ENCODE data around the gene CYB5A. TPM values are rescaled to one million over a fixed set of nuclear protein-coding genes. Genes with fewer than 3 reads are reported as not detected.
"Not testable (repeated sequence)": the region's sequence is repeated elsewhere in the genome, so short reads cannot be mapped to it uniquely, and the experiment has no call there.

Gene CYB5A, protein sequence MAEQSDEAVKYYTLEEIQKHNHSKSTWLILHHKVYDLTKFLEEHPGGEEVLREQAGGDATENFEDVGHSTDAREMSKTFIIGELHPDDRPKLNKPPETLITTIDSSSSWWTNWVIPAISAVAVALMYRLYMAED
- total RNA-seq (2014; rRNA removed; shearing (Covaris generic)): 24.2 and 37.6 TPM in 2 replicates
- polyA plus RNA-seq (2015; cell fraction: cytosol; rRNA removed): 20.8 and 24.9 TPM in 2 replicates
- polyA plus RNA-seq (2015; cell fraction: nucleus; rRNA removed): 7.6 and 10.2 TPM in 2 replicates

- peak; percentile 81 for DNase-seq (ENCODE audit: low read depth)
Measured at GRCh38 chr18:74291771-74292540, at the start of gene CYB5A. CYB5A (minus strand) TSS chr18:74291963; CDS start chr18:74291875, 88 bp downstream.

DNA sequence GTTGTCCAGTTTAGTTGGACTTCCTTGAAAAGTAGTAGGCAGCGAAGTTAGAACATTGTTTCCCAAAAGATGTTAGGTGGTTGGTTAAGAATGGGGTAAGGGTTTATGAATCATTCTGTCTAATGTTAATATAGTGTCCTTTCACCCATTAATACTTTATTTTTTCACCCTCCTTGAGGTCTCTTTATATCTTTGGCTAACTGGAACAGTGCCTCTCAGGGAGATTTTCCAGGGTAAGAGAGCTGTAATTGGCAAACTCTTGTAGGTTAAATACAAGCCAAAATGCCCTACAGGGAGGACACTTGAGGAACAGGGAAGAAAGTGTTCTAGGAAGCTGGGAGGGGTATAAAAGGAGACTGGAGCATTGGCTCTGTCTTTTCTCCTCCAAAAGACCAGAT, 46.1 kb upstream of the CYB5A start:
- no peak for DNase-seq (ENCODE audit: low read depth)

DNA sequence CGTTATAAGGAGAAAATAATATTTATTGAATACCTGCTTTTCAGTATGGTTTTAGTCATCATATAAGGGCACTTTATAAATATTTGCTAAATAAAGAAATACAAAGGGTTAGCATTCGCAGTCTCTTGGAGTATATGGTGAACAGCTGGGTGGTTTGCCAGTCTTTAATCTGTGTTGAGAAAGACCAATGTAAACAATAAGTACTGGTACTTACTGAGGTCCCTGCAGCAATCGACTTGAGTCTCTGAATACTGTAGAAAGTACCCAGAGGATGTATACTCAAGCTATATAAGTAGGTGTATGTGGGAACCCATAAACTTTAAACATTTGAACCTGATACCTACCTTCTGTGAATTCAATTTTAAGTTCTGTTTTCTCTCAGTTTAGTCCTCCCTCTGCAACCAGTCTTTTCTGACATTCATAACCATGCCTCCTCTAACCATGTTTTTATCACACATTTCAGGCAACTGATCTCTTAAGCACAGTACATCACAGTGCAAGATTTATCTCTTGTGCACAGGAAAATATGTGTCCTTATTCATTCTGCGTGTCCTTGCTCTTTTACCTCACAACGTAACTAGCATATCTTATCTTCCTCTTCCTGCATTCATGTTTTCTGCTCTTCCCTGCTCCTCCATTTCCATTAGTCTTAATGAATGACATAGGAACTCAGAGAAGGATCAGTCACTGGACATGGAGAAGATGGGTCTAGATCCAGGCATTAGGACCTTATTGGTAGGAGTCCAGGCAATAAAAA, 45.6 kb upstream of the CYB5A start:
- no peak for DNase-seq (ENCODE audit: low read depth)

DNA sequence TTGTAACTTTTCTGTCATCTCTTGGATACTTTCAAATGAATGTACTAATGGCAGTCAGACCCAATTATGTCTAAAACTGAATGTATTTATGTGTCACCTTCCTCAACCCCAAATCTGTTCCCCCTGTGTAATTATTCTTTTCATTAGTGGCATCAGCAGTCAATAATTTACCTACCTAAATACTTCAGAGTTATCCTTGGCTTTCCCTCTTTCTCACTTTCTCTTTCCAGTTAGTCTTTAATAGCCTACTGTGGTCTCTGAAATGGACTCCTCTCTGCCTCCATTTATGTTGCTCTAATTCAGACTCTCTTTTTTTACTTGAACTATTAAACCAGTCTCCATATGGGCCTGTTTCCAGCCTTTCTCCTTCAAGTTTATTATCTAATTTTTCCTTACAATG, 44.9 kb upstream of the CYB5A start:
- DNase-seq (ENCODE audit: low read depth): no peak

- DNase-seq (ENCODE audit: low read depth): no peak
Measured at GRCh38 chr18:74334242-74334893, 42.6 kb upstream of the CYB5A start.

DNA sequence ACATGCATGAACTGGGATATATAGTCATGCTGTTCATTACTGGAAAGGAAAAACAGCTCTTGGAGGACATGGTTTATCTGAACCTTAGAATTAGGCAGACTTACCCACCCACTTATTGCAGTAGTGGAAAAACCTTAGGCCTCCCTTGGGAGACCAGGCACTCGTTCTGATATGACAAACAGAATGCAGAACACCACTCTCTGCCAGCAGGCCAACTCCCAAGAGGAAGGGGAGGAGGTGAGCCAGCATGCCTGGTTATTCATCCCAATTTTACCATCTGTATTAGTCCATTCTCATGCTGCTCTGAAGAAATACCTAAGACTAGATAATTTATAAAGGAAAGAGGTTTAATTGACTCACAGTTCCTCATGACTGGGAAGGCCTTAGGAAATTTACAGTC, 41.3 kb upstream of the CYB5A start:
- no peak for DNase-seq (ENCODE audit: low read depth)

GRCh38 chr18:74331404-74331803, 39.6 kb upstream of the CYB5A start:
- peak; percentile 64 for DNase-seq (ENCODE audit: low read depth)

- no peak for DNase-seq (ENCODE audit: low read depth)
Measured at GRCh38 chr18:74329688-74330205, 38.0 kb upstream of the CYB5A start.

DNA sequence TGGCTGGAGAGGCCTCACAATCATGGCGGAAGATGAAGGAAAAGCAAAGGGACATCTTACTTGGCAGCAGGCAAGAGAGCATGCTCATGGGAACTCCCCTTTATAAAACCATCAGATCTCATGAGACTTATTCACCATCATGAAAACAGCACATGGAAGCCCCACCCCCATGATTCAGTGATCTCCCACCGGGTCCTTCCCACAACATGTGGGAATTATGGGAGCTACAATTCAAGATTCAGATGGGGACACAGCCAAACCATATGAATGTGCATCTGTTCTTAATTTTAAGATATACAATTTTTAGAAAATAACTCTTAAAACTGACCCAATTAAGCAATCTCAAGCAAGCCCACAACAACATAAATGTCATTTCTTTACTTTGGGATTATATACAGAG, 36.4 kb upstream of the CYB5A start:
- DNase-seq (ENCODE audit: low read depth): no peak

- not testable (repeated sequence) for DNase-seq (ENCODE audit: low read depth)
Measured at GRCh38 chr18:74326791-74327190, 35.0 kb upstream of the CYB5A start.

DNA sequence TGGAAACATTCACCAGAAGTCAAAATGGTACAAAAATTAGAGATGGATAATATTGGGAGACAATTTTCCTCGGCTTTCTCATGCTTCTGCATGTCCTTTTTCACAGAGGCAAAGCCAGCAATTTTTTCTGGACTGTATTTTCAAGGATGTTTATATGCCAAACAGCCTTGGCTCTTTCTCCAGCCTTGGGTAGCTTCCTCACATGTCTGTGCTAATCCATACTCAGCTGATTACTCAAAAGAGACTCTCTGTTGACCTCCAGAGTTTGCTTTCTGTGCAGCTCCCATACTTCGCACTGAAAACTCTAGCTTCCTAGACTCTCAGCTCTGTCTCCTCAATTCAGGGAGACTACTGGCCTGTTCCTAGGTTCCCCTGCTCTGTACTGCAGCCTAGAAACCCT, 34.5 kb upstream of the CYB5A start:
- DNase-seq (ENCODE audit: low read depth): no peak

DNA sequence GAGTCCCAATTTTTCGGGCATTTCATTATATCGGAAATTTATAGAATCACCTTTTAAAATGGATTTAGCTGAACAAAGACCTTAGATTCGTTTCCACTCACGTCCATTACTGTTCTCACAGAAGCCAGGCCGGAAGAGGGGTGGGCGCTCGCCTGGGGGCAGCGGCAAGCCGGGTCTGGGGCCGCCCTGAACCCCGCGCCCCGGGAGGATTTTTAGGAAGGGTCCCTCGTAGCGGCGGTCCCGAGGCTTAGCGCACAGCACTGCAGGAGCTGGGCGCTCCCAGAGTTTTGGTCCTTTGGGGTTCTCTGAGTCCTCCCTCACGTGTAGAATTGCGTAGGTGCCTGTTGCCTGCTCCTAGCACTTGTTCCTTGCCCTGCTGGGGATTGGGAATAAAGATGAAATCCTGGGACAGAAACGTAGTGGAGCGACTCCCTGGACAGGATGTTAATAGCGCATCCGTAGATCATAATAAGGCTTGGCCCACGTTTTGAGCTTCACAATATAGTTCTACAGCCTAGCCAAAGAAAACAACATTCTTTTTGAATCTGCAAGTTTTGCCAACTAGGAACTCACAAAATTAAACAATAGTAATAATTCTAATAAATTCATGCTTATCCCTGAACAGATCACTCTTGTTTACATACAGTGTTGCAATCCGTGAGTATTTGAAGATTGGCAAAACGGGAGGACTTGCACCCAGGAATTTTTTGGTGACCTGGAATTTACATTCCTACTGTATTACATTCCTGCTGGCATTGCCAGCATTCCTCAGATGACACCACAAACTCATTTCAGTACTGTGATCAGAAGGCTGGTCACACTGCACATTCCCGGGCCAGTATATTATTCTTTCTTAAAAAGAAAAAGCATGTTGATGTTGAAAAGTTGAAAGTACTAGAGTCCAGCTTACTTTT, 24.8 kb upstream of the CYB5A start:
- peak; percentile 69 for DNase-seq (ENCODE audit: low read depth)

DNA sequence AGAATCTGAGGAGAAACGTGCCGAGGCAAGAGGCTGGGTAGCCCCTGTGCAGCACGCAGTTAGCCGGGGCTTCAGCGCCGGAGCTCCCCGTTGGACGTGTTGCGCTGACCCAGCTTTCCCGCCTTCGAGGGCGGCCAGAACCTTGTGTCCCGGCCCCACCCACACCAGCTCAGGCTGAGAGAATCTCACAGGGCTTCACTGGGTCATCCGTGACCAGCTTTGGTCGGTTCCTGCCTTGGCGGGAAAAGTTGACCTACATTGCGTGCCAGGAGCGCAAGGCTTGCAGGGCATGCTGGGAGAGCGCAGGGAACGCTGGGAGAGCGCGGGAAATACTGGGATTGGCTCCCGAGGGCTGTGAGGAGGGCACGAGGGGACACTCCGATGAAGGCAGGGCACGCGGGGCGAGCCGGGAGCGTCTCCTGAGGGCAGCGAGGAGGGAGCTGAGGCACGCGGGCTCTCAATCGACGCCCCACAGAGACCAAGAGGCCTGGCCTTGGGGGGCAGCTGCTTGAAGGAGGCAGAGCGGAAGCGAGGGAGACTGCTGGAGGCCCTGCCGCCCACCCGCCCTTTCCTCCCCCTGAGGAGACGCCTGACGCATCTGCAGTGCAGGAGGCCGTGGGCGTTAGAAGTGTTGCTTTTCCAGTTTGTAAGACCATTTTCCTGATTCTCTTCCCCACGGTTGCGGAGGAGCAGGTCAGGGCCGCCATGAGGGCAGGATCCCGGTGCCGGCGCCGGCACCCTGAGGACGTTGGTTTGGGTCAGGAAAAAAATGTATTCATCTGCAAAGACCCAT, 23.9 kb upstream of the CYB5A start, which contains the start of gene C18orf63:
C18orf63 (plus strand) TSS at position 376 of the 793 bp plus-strand sequence. CDS start 2,027 bp downstream, outside the sequence.
- no peak for DNase-seq (ENCODE audit: low read depth)

- no peak for DNase-seq (ENCODE audit: low read depth)
Measured at GRCh38 chr18:74314759-74315463, 23.1 kb upstream of the CYB5A start.

GRCh38 chr18:74311000-74311399, 19.2 kb upstream of the CYB5A start:
- no peak for DNase-seq (ENCODE audit: low read depth)

DNA sequence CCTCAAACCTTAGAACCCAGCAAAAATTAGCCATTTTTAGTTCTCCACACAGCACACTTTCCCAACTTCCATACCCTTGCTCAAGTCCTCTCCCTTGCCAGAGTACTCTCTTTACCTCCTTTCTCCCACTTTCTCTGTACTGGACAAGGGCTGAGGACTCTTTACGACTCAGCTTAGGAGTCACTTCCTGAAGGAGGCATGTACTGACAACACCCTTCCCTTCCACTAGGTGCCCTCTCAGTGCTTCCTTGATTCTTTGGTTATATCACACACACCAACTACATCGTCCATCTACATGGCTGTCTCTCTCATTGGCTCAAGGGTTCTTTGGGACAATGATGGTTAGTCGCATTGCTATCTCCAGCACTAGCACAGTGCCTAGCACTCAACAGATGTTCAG, 18.6 kb upstream of the CYB5A start:
- DNase-seq (ENCODE audit: low read depth): peak; percentile 75

- DNase-seq (ENCODE audit: low read depth): peak; percentile 74
Measured at GRCh38 chr18:74303936-74304335, 12.2 kb upstream of the CYB5A start.

- DNase-seq (ENCODE audit: low read depth): no peak
Measured at GRCh38 chr18:74303306-74303705, 11.5 kb upstream of the CYB5A start.

GRCh38 chr18:74299746-74300145, 8.0 kb upstream of the CYB5A start:
- peak; percentile 59 for DNase-seq (ENCODE audit: low read depth)
